ENCODE measurements around the gene BMP6. TPM values are rescaled to one million over a fixed set of nuclear protein-coding genes. Genes with fewer than 3 reads are reported as not detected.

BMP6 gene
- total RNA-seq, 1 experiment from 2014 or later, result 1.6 TPM

DNA sequence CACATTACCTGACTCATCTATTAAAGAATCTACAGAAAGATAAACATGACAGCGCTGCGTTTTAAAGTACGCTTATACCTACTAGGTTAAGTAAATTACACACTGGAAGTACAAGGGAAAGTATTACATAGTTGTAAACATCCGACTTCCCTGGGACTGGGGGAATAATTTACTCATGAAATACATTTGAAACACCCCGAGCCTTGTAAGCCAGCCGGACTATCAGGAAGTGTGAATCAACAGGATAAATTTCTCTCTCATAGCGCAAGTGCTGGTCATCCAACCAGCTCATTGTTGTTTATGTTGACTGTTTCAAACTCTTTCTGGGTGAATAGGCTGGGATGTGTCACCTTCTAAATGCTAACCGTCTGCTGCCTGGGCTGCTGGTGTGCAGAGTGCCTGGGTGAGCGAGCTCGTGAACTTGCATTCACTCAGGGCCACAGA lies 4.9 kb downstream of the BMP6 start:
- intact Hi-C loops (cut with micrococcal nuclease), result no loop called here
- H3K4me2 ChIP-seq (ENCODE audit: low read length), result no peak overlapping the region

DNA sequence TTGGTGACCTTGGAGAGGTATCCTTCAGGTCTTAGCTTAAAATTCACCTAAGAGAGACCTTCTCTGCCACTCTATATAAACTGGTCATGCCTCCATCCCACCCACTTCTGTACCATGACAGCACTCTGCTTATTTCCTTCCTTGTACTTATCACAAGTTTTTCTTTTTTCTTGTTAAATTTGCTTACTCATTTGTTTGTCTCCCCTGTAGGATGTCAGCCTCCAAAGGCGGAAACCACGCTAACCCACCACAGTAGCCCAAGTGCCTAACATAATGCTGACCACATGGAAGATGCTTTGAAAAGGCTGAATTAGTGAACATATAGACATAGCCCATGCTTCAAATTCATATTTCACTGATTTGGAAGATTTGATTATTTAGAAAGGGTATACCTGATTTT lies 5.4 kb downstream of the BMP6 start:
- H3K27ac ChIP-seq (ENCODE audit: low read depth, low read length), result no peak overlapping the region
- H3K4me2 ChIP-seq (ENCODE audit: low read length), result no peak overlapping the region
- ChIA-PET POLR2A (no interaction called here), CTCF (no interaction called here), RAD21 (ENCODE audit: low non-redundant PET in 1 of 2, low total read pairs in 2 of 2, uncharacterized antibody in 2 of 2, unreplicated experiment in 2 of 2) (no interaction called here)
- H3K36me3 ChIP-seq (ENCODE audit: control insufficient read depth in 1 of 2, insufficient read depth in 2 of 2, low read length in 2 of 2), result no peaks in the 10 kb centered on the region
- no peaks in the 10 kb centered on the region for H3K9me3 ChIP-seq (ENCODE audit: control insufficient read depth in 1 of 2, insufficient read depth in 1 of 2, low read depth in 1 of 2, low read length in 2 of 2)
- H3K9me2 ChIP-seq (ENCODE audit: insufficient read depth), result no peaks in the 10 kb centered on the region
- H3K27me3 ChIP-seq (ENCODE audit: insufficient read depth, low read length), result no peaks in the 10 kb centered on the region
- H4K20me1 ChIP-seq (ENCODE audit: insufficient read depth), result no peaks in the 10 kb centered on the region
- no peak for ATAC-seq
- H2AFZ ChIP-seq (ENCODE audit: low read depth, low read length, poor library complexity, severe bottlenecking), result no peak overlapping the region
- H3K79me2 ChIP-seq (ENCODE audit: insufficient read depth, low read length), result no peaks in the 10 kb centered on the region
- H3K4me1 ChIP-seq (ENCODE audit: control insufficient read depth in 1 of 2, insufficient read depth in 2 of 2, low read length in 2 of 2), result peaks cover under 1 to 3% of the 10 kb centered on the region in 2 experiments; a peak in 2 of 4 replicates
- no TSS peak for BruUV-seq (replicated peaks)
- no peak overlapping the region for H3K4me3 ChIP-seq (replicated peaks in 1 of 2; ENCODE audit: low read depth in 1 of 2, low read length in 2 of 2)
- intact Hi-C loops (cut with micrococcal nuclease), result no loop called here
- no peak for DNase-seq (ENCODE audit: low read depth, low spot score)
- H3K9ac ChIP-seq (ENCODE audit: low read length), result no peak overlapping the region
- TF ChIP-seq RAD21 (IDR thresholded peaks at IDR 0.05; ENCODE audit: low read depth) (no peak), ZFX (IDR thresholded peaks at IDR 0.05) (no peak), POLR2AphosphoS5 (IDR thresholded peaks at IDR 0.05; ENCODE audit: low read depth, low read length) (no peak), ZBTB33 (IDR thresholded peaks at IDR 0.05; ENCODE audit: extremely low read depth, insufficient replicate concordance, low read length) (no peak), SP1 (IDR thresholded peaks at IDR 0.05; ENCODE audit: low read depth) (no peak), FOSL1 (IDR thresholded peaks at IDR 0.05; ENCODE audit: low read depth) (no peak), ATF3 (IDR thresholded peaks at IDR 0.05) (no peak), EZH2 (IDR thresholded peaks at IDR 0.05) (no peak), POLR2A (IDR thresholded peaks at IDR 0.05; ENCODE audit: borderline replicate concordance, extremely low read depth, insufficient read depth, insufficient read length) (no peak), ELF1 (IDR thresholded peaks at IDR 0.05; ENCODE audit: borderline replicate concordance, low read depth) (no peak), CEBPB (IDR thresholded peaks at IDR 0.05; ENCODE audit: low read depth) (no peak), EZH2phosphoT487 (IDR thresholded peaks at IDR 0.05; ENCODE audit: borderline replicate concordance) (no peak)

More for the DNA sequence above, 4.9 kb downstream of the BMP6 start:
- H4K20me1 ChIP-seq (ENCODE audit: insufficient read depth), result no peaks in the 10 kb centered on the region
- no peak overlapping the region for H3K9ac ChIP-seq (ENCODE audit: low read length)
- no peaks in the 10 kb centered on the region for H3K27me3 ChIP-seq (ENCODE audit: insufficient read depth, low read length)
- H3K27ac ChIP-seq (ENCODE audit: low read depth, low read length), result no peak overlapping the region
- no peak overlapping the region for H3K4me3 ChIP-seq (replicated peaks in 1 of 2; ENCODE audit: low read depth in 1 of 2, low read length in 2 of 2)
- H3K4me1 ChIP-seq (ENCODE audit: control insufficient read depth in 1 of 2, insufficient read depth in 2 of 2, low read length in 2 of 2), result peaks cover 3 to 5% of the 10 kb centered on the region in 2 experiments; a peak in 2 of 4 replicates
- no TSS peak for BruUV-seq (replicated peaks)
- ChIA-PET RAD21 (ENCODE audit: low non-redundant PET in 1 of 2, low total read pairs in 2 of 2, uncharacterized antibody in 2 of 2, unreplicated experiment in 2 of 2) (no interaction called here), POLR2A (no interaction called here), CTCF (no interaction called here)
- no peaks in the 10 kb centered on the region for H3K9me2 ChIP-seq (ENCODE audit: insufficient read depth)
- no peak overlapping the region for H2AFZ ChIP-seq (ENCODE audit: low read depth, low read length, poor library complexity, severe bottlenecking)
- TF ChIP-seq TCF7L2 (IDR thresholded peaks at IDR 0.05; ENCODE audit: borderline replicate concordance, extremely low read depth, insufficient read depth, insufficient read length) (no peak), YY1 (IDR thresholded peaks at IDR 0.05; ENCODE audit: extremely low read depth, insufficient replicate concordance, low read depth, low read length) (no peak), EGR1 (IDR thresholded peaks at IDR 0.05; ENCODE audit: low read depth) (no peak), EZH2phosphoT487 (IDR thresholded peaks at IDR 0.05; ENCODE audit: borderline replicate concordance) (no peak), MAX (IDR thresholded peaks at IDR 0.05) (no peak), ATF3 (IDR thresholded peaks at IDR 0.05) (no peak)
- H3K79me2 ChIP-seq (ENCODE audit: insufficient read depth, low read length), result no peaks in the 10 kb centered on the region
- H3K36me3 ChIP-seq (ENCODE audit: control insufficient read depth in 1 of 2, insufficient read depth in 2 of 2, low read length in 2 of 2), result no peaks in the 10 kb centered on the region
- H3K9me3 ChIP-seq (ENCODE audit: control insufficient read depth in 1 of 2, insufficient read depth in 1 of 2, low read depth in 1 of 2, low read length in 2 of 2), result no peaks in the 10 kb centered on the region
- ATAC-seq (no peak), DNase-seq (ENCODE audit: low read depth, low spot score) (no peak)

All from HCT116 (cell line).